MCF 10A (cell line): ENCODE measurements around the gene SON. TPM values are rescaled to one million over a fixed set of nuclear protein-coding genes. Genes with fewer than 3 reads are reported as not detected.

Source experiments
- BruUV-seq: library from RNA; stranded (reverse); fragments of 400-500 nt; replicated peaks from 2 replicates; lab custom pipeline; 2021; lab: Mats Ljungman, UMichigan
- CTCF ChIA-PET: fragments of 300-600 bp; sonication (Branson Sonifier 250); formaldehyde crosslinking; extraction: SDS; loops from one replicate; lab custom pipeline; 2021; ENCODE audit warnings: antibody characterized with exemption, inconsistent platforms; lab: Yijun Ruan, JAX
- POLR2A ChIA-PET: fragments of 300-600, 350-650 bp; sonication (Branson Sonifier 250); formaldehyde crosslinking; extraction: SDS; loops from one replicate; lab custom pipeline; 2020; ENCODE audit warnings: antibody characterized with exemption, inconsistent platforms; lab: Yijun Ruan, JAX
- DNase-seq: peaks from one replicate; pipeline ENCODE4 v3.0.0-alpha.2; 2018; ENCODE audit not compliant: unreplicated experiment
- H3K27ac Mint-ChIP-seq: one replicate; pipeline ENCODE4 v1.8.0; 2022; ENCODE audit warnings: mild to moderate bottlenecking, low read depth, mixed read lengths; ENCODE audit not compliant: unreplicated experiment
- H3K27me3 Mint-ChIP-seq: one replicate; pipeline ENCODE4 v1.8.0; 2022; ENCODE audit warnings: mixed read lengths; ENCODE audit not compliant: insufficient read depth, unreplicated experiment
- H3K36me3 Mint-ChIP-seq: one replicate; pipeline ENCODE4 v1.8.0; 2022; ENCODE audit warnings: mild to moderate bottlenecking, moderate library complexity, mixed read lengths; ENCODE audit not compliant: insufficient read depth, unreplicated experiment
- H3K4me1 Mint-ChIP-seq: one replicate; pipeline ENCODE4 v1.8.0; 2022; ENCODE audit warnings: mixed read lengths; ENCODE audit not compliant: insufficient read depth, unreplicated experiment
- H3K4me3 Mint-ChIP-seq: one replicate; pipeline ENCODE4 v1.8.0; 2022; ENCODE audit warnings: mild to moderate bottlenecking, moderate library complexity, mixed read lengths; ENCODE audit not compliant: unreplicated experiment
- H3K9me3 Mint-ChIP-seq: one replicate; pipeline ENCODE4 v1.8.0; 2022; ENCODE audit warnings: mixed read lengths; ENCODE audit not compliant: unreplicated experiment
- CTCF ChIP-seq: fragments of 200-600 bp; IDR thresholded peaks from one replicate; pipeline ENCODE4 v1.8.0; 2022; ENCODE audit warnings: antibody characterized with exemption, mild to moderate bottlenecking; ENCODE audit not compliant: unreplicated experiment
- intact Hi-C: fragments of 100-400 bp; cut with micrococcal nuclease; formaldehyde crosslinking; loops from 2 replicates; pipeline ENCODE4 v1.14.1; 2022
- total RNA-seq: library from RNA; stranded (reverse); gene quantifications from 2 replicates; pipeline ENCODE4 v1.2.3, GENCODE V29; 2022

SON gene
- total RNA-seq, 1 experiment from 2014 or later: 289 TPM

- DNase-seq: peak; percentile 40
- peak overlapping the region; percentile 88 for H3K4me3 Mint-ChIP-seq
- ChIA-PET CTCF (interaction anchor here (1.3 kb wide), 1 partner anchor 18 kb away, joined by 3 read pairs; no protein-coding TSS in a partner anchor), POLR2A (interaction anchor here (0.6 to 3.0 kb wide), 20 partner anchors 10 to 817 kb away, joined by 3 to 25 read pairs (median 5); partner anchors contain the start of genes CRYZL1, GART, PAXBP1 and SON)
- H3K27me3 Mint-ChIP-seq: no peaks in the 10 kb centered on the region
- TF ChIP-seq CTCF: peak; percentile 6
- intact Hi-C loops: loop anchor here (5.0 kb wide), 1 partner anchor 304 kb away; no protein-coding TSS in a partner anchor
- peak overlapping the region; percentile 67 for H3K27ac Mint-ChIP-seq
- H3K36me3 Mint-ChIP-seq: peaks cover 5% of the 10 kb centered on the region
- peaks cover 5% of the 10 kb centered on the region for H3K4me1 Mint-ChIP-seq
- H3K9me3 Mint-ChIP-seq: no peaks in the 10 kb centered on the region
- BruUV-seq: no TSS peak
Measured at GRCh38 chr21:33587792-33588484, 45.1 kb downstream of the SON start.

GRCh38 chr21:33588485-33589335 lies 45.9 kb downstream of the SON start, which contains the start of gene DONSON:
Gene DONSON (minus strand): TSS chr21:33588684. CDS start chr21:33588641, 43 bp downstream.
- no TSS peak for BruUV-seq
- intact Hi-C loops: loop anchor here (5.0 kb wide), 1 partner anchor 304 kb away; no protein-coding TSS in a partner anchor
- DNase-seq: peak; percentile 80
- peak within 1 kb of the TSS; percentile 67 for H3K27ac Mint-ChIP-seq
- H3K9me3 Mint-ChIP-seq: no peaks in the 10 kb centered on the region
- H3K36me3 Mint-ChIP-seq: peaks cover 5% of the 10 kb centered on the region
- no peaks in the 10 kb centered on the region for H3K27me3 Mint-ChIP-seq
- ChIA-PET POLR2A (interaction anchor here (0.6 to 3.0 kb wide), 23 partner anchors 9 to 817 kb away, joined by 3 to 25 read pairs (median 5); partner anchors contain the start of genes CRYZL1, GART, PAXBP1 and SON), CTCF (interaction anchor here (0.6 to 3.4 kb wide), 4 partner anchors 17 to 21 kb away, joined by 3 to 19 read pairs (median 3); no protein-coding TSS in a partner anchor)
- peak within 1 kb of the TSS; percentile 88 for H3K4me3 Mint-ChIP-seq
- no peak for TF ChIP-seq CTCF
- peaks cover 5% of the 10 kb centered on the region for H3K4me1 Mint-ChIP-seq

GRCh38 chr21:33598051-33598450 lies 55.2 kb downstream of the SON start:
- Mint-ChIP-seq H3K4me3 (no peak overlapping the region), H3K9me3 (no peaks in the 10 kb centered on the region), H3K36me3 (peaks cover 82% of the 10 kb centered on the region), H3K27ac (no peak overlapping the region), H3K4me1 (no peaks in the 10 kb centered on the region), H3K27me3 (no peaks in the 10 kb centered on the region)
- no peak for TF ChIP-seq CTCF
- intact Hi-C loops: no loop called here
- POLR2A ChIA-PET: interaction anchor here (2.2 kb wide), 1 partner anchor 10 kb away, joined by 9 read pairs; the partner anchor contains the start of gene DONSON
- no peak for DNase-seq
- BruUV-seq: no TSS peak
- CTCF ChIA-PET: interaction anchor here (1.8 kb wide), 1 partner anchor 8 kb away, joined by 10 read pairs; no protein-coding TSS in a partner anchor
